EL (cell line): ENCODE data around the gene STAB2.
A peak's percentile ranks its signal among the peaks of the same experiment; 100 is the strongest.

Source experiments
- DNase-seq: peaks from one replicate; pipeline ENCODE4 v3.0.0-alpha.2; 2016

Gene STAB2

GRCh38 chr12:103586791-103587370 lies at the start of gene STAB2:
Gene STAB2 (plus strand): TSS chr12:103587273. CDS start chr12:103587477, 204 bp downstream.
- DNase-seq = no peak

- peak; percentile 6 for DNase-seq
Measured at GRCh38 chr12:103538397-103538796, 48.7 kb upstream of the STAB2 start.

GRCh38 chr12:103540319-103540718 lies 46.8 kb upstream of the STAB2 start:
- no peak for DNase-seq

- no peak for DNase-seq
Measured at GRCh38 chr12:103542078-103542477, 45.0 kb upstream of the STAB2 start.

GRCh38 chr12:103546959-103547358 lies 40.1 kb upstream of the STAB2 start:
- no peak for DNase-seq

GRCh38 chr12:103547376-103547775 lies 39.7 kb upstream of the STAB2 start:
- DNase-seq = no peak

- DNase-seq = no peak
Measured at GRCh38 chr12:103547929-103548328, 39.1 kb upstream of the STAB2 start.

GRCh38 chr12:103548622-103549601 lies 38.2 kb upstream of the STAB2 start:
- DNase-seq = peak; percentile 71

GRCh38 chr12:103556890-103557627 lies 30.0 kb upstream of the STAB2 start:
- no peak for DNase-seq

GRCh38 chr12:103557628-103558010 lies 29.5 kb upstream of the STAB2 start:
- no peak for DNase-seq

- DNase-seq = no peak
Measured at GRCh38 chr12:103558879-103559278, 28.2 kb upstream of the STAB2 start.

- peak; percentile 99 for DNase-seq
Measured at GRCh38 chr12:103560604-103561101, 26.4 kb upstream of the STAB2 start.

- DNase-seq = peak; percentile 54
Measured at GRCh38 chr12:103561174-103561573, 25.9 kb upstream of the STAB2 start.

GRCh38 chr12:103566398-103566797 lies 20.7 kb upstream of the STAB2 start:
- DNase-seq = no peak

- no peak for DNase-seq
Measured at GRCh38 chr12:103569278-103569677, 17.8 kb upstream of the STAB2 start.

GRCh38 chr12:103571286-103571685 lies 15.8 kb upstream of the STAB2 start:
- no peak for DNase-seq

- no peak for DNase-seq
Measured at GRCh38 chr12:103572312-103573045, 14.6 kb upstream of the STAB2 start.

- no peak for DNase-seq
Measured at GRCh38 chr12:103573185-103573584, 13.9 kb upstream of the STAB2 start.

GRCh38 chr12:103578926-103579325 lies 8.1 kb upstream of the STAB2 start:
- no peak for DNase-seq

GRCh38 chr12:103580026-103580425 lies 7.0 kb upstream of the STAB2 start:
- DNase-seq = no peak

GRCh38 chr12:103583008-103583407 lies 4.1 kb upstream of the STAB2 start:
- no peak for DNase-seq

- no peak for DNase-seq
Measured at GRCh38 chr12:103586132-103586531, 941 bp upstream of the STAB2 start.

- DNase-seq = no peak
Measured at GRCh38 chr12:103588680-103589079, 1.6 kb downstream of the STAB2 start.
